ENCODE results near the gene GGA2.
"Not testable (repeated sequence)": the region's sequence is repeated elsewhere in the genome, so short reads cannot be mapped to it uniquely, and the experiment has no call there.

Gene GGA2

DNA sequence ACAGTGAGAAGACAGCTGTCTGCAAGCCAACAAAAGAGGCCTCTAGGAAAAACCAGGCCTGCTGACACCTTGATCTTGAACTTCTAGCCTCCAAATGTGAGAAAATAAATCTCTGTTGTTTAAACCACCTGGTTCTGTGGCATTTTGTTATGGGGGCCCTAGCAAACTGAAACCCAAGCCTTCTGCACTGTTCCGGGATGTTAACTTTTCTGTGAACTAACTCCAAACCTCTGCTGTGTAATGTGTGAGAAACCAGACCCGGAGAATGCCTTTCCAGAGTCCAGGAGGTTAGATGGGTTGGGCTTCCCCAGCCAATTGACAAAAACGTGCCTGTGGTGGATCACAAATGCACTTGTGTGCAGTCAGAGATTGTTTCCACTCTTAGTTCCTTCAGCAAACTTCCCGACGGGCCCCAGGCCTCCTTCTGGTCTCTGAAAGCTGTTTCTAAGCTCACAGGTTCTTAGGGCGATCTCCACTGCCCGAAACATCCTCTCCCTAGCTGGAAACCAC is 13.6 kb upstream of the GGA2 start:
- DNase-seq (ENCODE audit: low read depth in 2 of 2) = no peak

DNA sequence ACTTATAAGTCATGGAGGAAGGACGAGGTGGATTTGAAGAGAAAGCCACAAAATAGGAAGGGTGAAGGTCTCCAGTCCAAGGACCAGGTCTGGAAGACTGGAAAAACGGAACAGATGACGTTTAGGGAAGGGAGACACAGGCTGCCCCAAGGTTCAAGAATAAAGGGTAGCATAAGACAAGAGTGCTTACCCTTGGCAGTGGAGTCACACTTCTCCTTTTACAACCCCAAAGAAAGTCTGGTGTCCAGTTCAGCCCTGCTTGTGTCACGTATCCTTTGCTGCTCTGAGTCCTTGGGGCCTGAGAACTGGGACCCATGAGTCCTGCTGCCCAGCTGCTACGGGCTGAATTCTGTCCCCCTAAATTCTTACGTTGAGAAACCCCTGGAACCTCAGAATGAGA is 13.0 kb upstream of the GGA2 start:
- no peak for DNase-seq (ENCODE audit: low read depth in 2 of 2)

DNA sequence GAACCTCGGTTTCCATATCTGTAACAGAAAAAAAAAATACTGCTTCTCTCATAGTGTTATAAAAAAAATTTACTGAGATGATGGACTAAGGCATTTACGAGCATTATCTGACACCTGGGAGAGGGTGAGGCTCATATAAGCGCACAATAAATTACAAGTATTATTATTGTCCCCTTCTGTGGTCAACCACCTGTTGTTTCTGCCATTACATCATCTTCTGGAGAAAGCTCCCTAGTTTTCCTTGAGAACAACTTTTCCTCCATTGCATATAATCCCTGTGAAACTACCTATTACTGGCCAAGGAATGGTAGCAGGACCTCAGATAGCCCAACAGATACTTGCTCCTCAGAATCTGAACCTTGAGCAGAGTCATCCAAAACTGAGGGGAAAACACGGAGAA is 11.7 kb upstream of the GGA2 start:
- no peak for DNase-seq (ENCODE audit: low read depth in 2 of 2)

DNA sequence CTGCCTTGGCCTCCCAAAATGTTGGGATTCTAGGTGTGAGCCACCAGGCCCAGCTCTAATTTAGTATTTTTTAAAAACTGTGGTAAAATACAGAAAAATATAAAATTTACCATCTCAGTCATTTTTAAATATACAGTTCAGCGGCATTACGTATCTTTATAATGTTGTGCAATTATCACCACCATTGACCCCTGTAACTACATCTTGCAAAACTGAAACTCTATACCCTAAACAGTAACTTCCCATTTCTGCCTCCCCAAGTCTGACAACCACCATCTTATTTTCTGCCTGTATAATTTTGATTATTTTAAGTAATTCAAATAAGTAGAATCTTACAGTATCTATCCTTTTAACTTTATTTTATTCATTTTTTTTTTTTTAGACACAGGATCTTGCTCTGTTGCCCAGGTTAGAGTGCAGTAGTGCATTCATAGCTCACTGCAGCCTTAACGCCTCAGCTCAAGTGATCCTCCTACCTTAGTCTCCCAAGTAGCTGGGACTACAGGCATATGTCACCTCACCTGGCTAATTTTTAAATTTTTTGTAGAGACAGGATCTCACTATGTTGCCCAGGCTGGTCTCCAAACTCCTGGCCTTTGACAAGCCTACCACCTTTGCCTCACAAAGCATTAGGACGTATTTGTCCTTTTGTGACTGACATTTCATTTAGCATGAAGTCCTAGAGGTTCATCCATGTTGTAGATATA is 10.9 kb upstream of the GGA2 start:
- no peak for DNase-seq (ENCODE audit: low read depth in 2 of 2)

DNA sequence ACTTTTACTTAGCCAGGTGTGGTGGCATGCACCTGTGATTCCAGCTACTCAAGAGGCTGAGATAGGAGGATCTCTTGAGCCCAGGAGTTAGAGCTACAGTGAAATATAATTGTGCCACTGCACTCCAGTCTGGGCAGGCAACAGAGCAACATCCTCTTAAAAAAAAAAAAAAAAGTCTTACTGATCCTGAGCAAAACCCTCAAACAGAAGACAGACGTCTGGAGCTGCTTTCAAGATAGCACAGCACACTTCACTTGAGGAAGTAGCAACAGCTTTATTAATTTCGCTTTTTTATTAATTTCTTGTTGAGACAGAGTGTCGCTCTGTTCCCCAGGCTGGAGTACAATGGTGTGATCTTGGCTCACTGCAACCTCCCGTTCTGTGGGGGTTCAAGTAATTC is 10.2 kb upstream of the GGA2 start:
- DNase-seq (ENCODE audit: low read depth in 2 of 2) = no peak

DNA sequence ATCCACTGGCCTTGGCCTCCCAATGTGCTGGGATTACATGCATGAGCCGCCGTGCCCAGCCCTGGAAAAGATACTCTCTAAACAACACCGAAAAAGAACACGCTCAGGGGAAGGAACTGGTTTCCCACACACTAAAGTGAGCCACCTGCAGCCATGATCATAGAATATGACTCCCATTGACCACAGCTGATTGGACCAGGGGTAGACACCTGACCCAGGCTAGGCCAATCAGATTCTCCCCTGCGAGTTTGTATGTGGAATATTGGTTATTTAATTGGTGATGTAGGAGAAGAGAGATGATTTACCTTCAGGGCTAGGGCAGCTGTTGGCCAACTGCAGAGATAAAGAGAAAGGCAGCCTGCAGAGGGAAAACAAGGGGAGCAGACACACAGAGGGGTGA is 9.0 kb upstream of the GGA2 start:
- DNase-seq (ENCODE audit: low read depth in 2 of 2) = no peak

DNA sequence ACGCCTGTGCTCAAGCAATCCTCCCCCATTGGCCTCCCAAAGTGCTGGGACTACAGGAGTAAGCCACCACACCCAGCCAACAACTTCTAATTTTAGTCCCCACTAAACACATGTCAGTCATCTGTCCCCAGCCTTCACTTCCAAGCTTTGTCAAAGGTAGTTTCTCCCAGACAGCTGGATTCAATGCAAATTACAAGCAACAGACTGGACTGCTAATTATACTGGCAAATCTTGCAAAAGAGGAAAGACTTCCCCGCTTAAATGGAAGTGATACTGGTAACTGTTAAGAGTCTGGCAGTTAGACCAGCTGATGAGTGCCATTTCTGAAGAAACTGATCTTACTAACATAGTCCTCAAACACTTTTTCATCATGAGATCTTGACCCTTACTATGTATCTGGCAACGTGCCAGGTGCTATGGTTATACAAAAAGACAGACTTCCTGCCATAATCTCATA is 8.2 kb upstream of the GGA2 start:
- no peak for DNase-seq (ENCODE audit: low read depth in 2 of 2)

DNA sequence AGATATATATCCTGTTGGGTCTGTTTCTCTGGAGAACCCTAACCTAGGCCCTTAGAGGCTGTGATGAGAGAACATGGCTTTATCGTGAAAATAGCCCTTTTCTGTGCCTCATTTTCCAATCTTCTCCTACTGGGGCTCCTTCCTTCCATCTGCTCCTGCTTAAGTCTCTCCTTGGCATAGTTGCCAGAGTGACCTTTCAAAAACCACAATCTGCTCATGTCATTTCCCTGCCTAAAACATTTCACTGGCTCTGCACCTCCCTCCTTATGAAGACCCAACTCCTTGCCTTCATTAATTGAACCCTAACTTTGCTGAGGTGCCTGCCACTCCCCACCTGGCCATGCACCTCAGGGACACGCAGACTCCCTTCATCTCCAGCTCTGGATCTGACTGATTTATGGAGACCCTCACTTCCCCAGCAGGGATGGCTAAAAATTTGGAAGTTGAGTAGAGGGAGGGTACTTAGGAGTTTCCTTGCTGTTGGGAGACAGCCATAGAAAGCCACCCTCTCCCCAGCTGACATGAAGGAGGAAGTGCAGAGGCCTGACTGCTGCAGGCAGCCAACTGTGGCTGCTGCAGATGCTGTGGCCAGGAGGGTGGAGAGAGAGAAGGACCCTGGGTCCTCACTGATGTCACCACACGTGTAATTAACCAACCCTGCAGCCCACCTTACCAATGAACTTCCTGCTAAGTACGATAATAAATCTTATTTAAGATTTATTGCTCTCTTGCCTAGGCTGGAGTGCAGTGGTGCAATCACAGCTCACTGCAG is 6.3 kb upstream of the GGA2 start:
- no peak for DNase-seq (ENCODE audit: low read depth in 2 of 2)

DNA sequence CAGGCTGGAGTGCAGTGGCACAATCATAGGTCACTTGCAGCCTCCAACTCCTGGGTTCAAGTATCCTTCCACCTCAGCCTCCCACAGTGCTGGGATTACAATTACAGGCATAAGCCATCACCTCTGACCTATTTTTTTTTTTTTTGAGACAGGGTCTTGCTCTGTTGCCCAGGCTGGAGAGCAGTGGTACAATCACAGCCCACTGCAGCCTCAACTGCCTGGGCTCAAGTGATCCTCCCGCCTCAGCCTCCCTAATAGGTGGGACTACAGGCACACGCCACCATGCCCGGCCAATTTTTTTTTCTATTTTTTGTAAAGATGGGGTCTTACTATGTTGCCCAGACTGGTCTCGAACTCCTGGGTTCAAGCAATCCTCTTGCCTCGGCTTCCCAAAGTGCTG is 5.6 kb upstream of the GGA2 start:
- no peak for DNase-seq (ENCODE audit: low read depth in 2 of 2)

DNA sequence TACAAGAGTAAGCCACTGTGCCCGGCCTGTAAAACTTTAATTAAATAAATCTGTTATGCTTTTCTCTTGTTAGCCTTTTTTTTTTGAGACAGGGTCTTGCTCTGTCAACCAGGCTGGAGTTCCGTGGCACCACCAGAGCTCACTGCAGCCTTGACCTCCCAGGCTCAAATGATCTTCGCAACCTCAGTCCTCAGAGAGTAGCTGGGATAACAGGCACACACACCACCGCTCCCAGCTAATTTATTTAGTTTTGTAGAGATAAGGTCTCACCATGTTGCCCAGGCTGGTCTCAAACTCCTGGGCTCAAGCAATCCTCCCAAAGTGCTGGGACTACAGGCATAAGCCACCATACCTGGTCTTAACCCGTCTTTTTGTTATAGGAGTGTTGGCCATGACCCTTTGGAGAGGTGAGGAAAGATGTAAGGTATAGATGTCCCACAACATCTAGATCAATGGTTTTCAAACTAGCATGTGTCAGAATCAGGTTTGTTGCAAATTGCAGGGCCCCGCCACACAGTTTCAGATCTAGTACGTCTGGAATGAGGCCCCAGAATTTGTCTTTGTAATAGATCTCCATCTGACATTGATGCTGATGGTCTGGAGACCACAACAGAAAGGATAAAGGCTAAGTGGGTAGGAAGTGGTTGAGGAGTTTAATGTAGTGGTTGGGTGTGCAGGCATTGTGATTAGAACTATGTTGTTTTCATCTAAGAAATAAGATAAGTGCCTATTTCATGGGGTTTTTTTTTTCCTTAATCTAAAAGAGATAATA is 4.3 kb upstream of the GGA2 start:
- DNase-seq (ENCODE audit: low read depth in 2 of 2) = no peak

DNA sequence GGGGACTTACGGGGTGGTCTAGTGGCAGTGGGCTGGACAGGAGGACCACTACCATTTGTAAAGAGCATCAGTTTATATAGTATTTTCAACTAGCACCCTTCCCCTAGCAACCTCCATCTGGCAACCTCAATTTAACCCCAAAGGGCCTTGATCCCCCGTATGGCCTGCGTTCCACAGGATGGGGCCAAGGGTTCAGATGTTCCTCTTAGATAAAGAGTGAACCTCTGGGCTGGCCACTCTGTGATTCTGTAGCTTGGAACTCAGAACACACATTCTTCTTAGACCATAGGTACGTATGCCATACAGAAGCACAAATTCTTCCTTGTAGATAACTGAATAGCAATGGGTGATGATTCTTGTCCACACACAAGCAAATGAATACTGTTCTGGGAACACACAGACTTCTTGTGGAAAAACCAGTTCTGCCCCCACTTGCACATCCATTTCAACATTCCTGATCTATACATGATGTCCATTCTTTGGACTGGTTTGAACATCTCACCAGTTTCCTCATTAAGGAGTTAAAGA is 1.9 kb upstream of the GGA2 start:
- no peak for DNase-seq (ENCODE audit: low read depth in 2 of 2)

DNA sequence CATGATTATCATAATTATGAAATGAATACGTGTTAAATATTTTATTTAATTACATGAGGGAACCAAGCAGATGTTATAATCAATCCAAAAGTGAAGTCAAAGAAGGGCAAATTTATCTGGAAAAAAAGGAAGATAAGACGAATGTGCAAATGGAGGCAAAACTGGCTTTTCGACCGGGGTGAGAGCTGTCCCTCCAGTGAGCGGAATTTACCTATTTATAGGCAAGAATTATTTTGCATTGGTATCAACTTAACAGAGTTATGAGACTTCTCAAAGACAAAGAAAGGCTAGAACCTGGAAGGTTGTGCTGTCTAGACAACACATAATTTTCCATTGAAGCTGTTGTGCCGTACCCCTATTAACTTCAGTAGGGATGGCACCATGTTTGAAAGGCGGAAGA is 1.4 kb upstream of the GGA2 start:
- DNase-seq (ENCODE audit: low read depth in 2 of 2) = no peak

DNA sequence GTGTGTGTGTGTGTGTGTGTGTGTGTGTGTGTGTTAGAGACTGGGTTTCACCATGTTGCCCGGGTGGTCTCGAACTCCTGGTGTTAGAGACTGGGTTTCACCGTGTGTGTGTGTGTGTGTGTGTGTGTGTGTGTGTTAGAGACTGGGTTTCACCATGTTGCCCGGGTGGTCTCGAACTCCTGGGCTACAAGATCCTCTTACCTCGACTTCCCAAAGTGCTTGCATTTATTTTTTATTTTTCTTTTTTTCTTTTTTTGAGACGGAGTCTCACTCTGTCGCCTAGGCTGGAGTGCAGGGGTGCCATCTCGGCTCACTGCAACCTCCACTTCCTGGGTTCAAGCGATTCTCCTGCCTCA is 599 bp upstream of the GGA2 start:
- not testable (repeated sequence) for DNase-seq (ENCODE audit: low read depth in 2 of 2)

DNA sequence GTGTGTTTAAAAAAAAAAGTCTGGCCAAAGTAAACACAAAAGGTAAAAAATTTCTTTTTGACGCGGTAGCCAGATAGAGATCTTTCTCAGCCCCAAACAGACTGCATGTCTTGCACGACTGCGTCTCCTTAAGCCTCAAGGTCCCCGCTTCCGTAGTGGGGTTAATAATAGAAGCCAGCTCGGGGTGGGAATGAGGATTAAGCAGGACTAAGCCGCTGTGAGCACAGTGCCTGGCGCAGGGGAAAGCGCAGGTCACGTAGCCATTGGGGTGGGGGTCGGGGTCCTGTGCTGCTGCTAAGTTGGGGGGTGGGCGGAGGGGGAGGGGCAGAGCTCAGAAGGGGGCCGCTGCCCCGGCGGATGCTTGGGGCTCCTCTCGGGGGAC is 521 bp downstream of the GGA2 start:
- DNase-seq (ENCODE audit: low read depth in 2 of 2) = no peak

DNA sequence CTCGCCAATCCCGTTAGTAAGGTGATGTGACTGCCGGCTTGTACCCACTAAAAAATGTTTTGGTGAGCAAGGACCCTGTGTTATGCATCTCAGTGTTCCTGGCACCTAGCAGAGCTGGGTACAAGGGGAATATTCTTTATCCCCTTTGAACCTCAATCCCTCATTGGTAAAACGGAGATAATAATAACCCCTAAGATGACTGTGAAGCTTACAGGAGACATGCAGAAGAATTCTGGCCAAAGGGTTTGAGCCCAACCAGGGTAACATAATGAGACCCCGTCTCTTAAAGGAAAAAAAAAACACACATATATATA is 896 bp downstream of the GGA2 start:
- DNase-seq (ENCODE audit: low read depth in 2 of 2) = no peak

DNA sequence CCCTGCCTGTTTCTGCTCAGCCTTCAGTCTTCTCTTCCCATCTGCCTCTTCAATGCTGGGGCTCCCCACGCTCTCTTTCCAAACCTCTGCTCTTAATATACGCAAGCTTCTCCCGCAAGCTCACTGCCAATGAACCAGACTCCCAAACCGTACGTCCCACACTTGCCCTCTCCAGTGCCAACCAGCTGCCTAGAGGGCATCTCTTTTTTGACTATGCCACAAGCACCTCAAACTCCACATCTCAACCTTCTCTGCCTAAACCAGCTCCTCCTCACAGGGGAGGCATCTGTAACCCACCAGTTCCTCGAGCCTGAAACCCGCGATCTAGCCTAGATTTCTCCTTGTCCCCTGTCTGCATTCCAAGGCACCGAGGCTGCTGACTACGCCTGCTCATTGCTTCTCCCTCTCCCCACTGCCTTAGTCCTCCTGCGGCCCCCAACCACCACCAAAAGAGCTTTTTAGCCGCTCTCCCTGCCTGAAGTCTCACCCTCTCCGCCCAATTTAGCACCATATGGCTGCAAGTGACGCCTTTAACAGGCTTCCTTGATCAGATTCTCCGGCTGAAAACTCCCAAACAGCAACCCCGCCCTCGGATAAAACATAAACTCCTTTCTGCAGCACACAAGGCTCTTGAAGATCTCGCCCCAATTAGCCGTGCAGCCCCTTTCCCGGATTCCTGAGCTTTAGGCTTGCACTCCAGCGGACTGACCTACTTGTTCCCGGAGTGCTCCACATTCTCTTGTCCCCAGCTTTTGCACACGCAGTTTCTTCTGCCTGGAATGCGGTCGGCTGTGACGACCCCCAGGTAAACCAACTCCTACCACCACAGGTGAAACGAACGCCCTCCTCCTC is 1.5 kb downstream of the GGA2 start:
- DNase-seq (ENCODE audit: low read depth in 2 of 2) = no peak

DNA sequence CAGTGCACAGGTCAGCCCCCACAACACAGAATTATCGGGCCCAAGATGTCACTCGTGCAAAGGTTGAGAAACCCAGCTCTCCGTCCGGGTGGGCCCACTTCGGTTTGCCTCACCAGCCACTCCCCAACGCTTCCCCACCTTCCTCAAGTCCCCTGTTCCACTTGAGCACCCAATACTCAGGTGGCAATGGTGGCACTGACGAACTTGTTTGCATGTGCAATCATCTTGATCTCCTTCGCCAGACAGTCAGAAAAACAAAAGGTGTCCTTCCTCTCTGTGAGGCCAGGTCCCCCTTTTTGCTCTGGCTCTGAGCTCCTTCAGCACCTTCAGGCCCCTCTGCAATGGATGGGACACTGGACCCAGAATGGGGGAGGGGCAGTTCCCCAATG is 3.7 kb downstream of the GGA2 start:
- DNase-seq (ENCODE audit: low read depth in 2 of 2) = no peak

DNA sequence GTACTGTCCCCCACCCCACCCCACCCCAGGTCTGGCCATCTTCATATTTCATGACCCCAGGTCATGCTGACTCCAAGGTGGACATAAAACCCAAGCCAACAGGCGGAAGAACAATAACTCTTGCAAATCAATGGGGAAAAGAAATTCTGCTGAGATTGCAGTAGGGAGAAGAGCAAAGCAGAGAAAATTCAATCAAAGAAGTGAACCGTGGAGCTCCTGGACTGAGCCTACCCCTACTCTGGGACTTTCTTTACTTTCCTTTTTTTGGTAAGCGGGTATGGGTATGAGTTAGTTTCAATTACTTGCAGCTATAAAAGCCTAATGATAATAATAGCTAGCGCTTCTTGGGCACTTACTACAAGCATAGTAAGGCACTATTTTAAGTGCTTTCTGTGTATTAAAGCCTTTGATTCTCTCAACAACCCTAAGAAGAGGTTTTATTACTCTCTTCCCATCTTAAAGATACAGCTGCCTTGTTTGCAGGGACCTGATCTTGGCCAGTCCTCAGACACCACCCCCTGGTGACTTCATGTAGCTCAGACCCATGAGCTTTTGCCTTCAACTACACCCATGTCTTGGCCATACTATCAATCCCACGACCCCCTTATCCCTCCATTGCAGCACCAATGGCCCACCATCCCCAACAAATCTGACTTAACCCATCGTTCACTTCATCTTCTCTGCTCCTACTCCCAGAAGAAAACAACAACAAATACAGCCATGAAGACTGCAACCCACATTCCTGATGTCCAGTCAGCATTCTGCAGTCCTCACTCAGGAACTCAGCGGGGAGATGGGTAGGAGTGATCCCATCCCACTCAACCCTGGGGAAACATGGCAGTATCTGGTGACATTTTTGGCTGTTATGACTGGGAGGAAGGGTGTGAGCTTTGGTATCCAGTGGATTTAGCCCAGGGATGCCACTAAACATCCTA is 4.4 kb downstream of the GGA2 start:
- DNase-seq (ENCODE audit: low read depth in 2 of 2) = no peak

DNA sequence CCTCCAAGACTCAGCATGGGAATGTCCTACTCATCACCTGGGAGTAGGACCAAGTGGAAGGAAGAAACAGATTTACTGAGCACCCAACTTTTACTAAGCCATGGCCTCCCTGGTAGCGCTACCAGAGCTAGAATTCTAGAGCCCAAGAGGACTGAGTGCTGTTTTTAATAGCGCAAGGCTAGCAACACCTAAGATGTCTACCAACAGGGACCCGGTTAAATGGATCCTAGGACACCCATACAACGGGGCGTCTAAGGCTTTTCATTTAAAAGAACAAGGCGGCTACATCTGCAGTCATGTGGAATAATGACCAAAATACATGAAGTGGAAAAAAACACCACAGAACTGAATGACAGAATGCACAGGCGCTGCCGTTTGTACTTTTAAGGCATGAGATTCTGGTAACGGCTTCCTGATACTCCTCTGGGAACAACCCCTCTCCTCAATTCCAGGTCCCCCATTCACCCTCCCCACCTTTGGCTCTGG is 5.1 kb downstream of the GGA2 start:
- no peak for DNase-seq (ENCODE audit: low read depth in 2 of 2)

DNA sequence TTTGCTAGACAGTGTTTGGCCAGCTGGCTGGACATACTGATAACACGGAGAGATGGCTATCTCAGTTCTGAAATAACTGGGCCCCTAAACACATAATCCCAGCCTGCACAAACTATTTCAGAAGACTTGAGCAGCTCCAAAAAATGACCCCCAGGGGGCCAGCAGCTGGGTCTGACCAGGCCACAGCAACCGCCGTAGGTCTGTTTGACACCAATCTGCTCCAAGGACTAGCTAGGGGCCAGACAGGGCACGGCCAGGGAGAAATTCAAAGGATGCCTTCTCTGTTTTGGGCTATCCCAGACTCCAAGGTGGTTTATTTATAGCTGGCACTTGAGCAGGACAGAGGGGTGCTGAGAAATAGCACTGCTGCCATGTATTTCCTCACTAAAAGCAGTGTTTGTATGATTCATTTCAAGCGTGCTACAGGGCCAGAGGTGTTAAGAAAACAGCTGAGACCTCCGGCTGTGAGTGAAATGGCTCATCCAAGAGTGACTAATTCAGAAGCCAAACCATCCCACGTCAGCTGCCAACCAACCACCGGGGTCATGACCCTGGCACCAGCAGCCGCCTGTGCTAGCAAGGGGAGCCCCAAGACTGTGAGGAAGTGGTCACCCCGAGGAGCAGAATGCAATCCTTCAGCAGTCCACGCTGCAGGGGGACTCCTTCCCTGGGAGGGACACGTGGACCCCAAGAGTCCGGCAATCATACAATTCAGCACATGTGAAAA is 5.7 kb downstream of the GGA2 start:
- peak; percentile 36 to 50 for DNase-seq (ENCODE audit: low read depth in 2 of 2)

Measured in stimulated activated CD8-positive, alpha-beta memory T cell treated with anti-CD3 and anti-CD28 coated beads, Interleukin-2, amount 100 ng/mL, for 1 hour (primary cell).